GM12878 (cell line): ENCODE data around the gene ITPKB. TPM values are rescaled to one million over a fixed set of nuclear protein-coding genes. Genes with fewer than 3 reads are reported as not detected.

Experiments used
- ATAC-seq: fragments of 200-7000 bp; cut with Tn5 transposase; 3 replicates; pipeline ENCODE4 v1.9.1; 2020; ENCODE audit warnings: mild to moderate bottlenecking, moderate library complexity
- BruUV-seq: library from RNA; stranded (reverse); fragments of 400-500 nt; replicated peaks from 2 replicates; lab custom pipeline; 2021; lab: Mats Ljungman, UMichigan
- CTCF ChIA-PET: fragments of 300-600 bp; sonication (Branson Sonifier 250); formaldehyde crosslinking; extraction: SDS; loops from one replicate; lab custom pipeline; 2021; ENCODE audit warnings: inconsistent platforms; lab: Yijun Ruan, JAX
- POLR2A ChIA-PET: fragments of 350-600 bp; formaldehyde crosslinking; extraction: SDS; loops from one replicate; lab custom pipeline; 2021; ENCODE audit warnings: inconsistent platforms; lab: Charles Lee
- RAD21 ChIA-PET: fragments of 300-600 bp; sonication (Branson Sonifier 250); formaldehyde crosslinking; loops from one replicate; lab custom pipeline; 2023; ENCODE audit warnings: antibody characterized with exemption; ENCODE audit not compliant: unreplicated experiment; lab: Charles Lee
- SMC1A ChIA-PET: fragments of 300-600 bp; sonication (Branson Sonifier 250); formaldehyde crosslinking; loops from one replicate; lab custom pipeline; 2023; ENCODE audit not compliant: unreplicated experiment, uncharacterized antibody; lab: Charles Lee
- DNase-seq: peaks from one replicate; pipeline ENCODE4 v3.0.0-alpha.2; 2011; ENCODE audit warnings: low read depth, low spot score
- FAIRE-seq: peaks from 3 replicates; lab custom pipeline; 2011; peaks lifted over from hg19 to GRCh38; lab: Jason Lieb, UNC
- H2AFZ ChIP-seq: 2 replicates; pipeline ENCODE4 v1.6.0; 2011; ENCODE audit warnings: low read depth, low read length, control low read depth; ENCODE audit not compliant: control insufficient read depth
- H3K27ac ChIP-seq: 2 replicates; pipeline ENCODE4 v1.5.1; 2011; ENCODE audit warnings: control low read depth; ENCODE audit not compliant: control insufficient read depth, insufficient read depth
- H3K27me3 ChIP-seq, 2 experiments: replicated peaks in 1 of 2; 2 replicates each; pipeline versions ENCODE4 v1.6.0 to v1.6.1; 2011; ENCODE audit warnings: low read length in 1 of 2; ENCODE audit not compliant: control insufficient read depth in 2 of 2, insufficient read depth in 2 of 2
- H3K36me3 ChIP-seq, 2 experiments: 2 replicates each; pipeline ENCODE4 v1.5.1; 2011; ENCODE audit warnings: low read length in 1 of 2; ENCODE audit not compliant: control insufficient read depth in 2 of 2, insufficient read depth in 2 of 2
- H3K4me1 ChIP-seq: 2 replicates; pipeline ENCODE4 v1.6.1; 2011; ENCODE audit warnings: mild to moderate bottlenecking, low read length, moderate library complexity, mixed read lengths; ENCODE audit not compliant: control insufficient read depth, insufficient read depth
- H3K4me2 ChIP-seq: 2 replicates; pipeline ENCODE4 v1.6.0; 2011; ENCODE audit warnings: control low read depth; ENCODE audit not compliant: control insufficient read depth, insufficient read depth
- H3K4me3 ChIP-seq: fragments of 200-600 bp; sonication (generic); 2 replicates; pipeline ENCODE4 v1.5.1; 2016
- H3K79me2 ChIP-seq: 2 replicates; pipeline ENCODE4 v1.6.0; 2011; ENCODE audit warnings: low read length; ENCODE audit not compliant: control insufficient read depth, insufficient read depth
- H3K9ac ChIP-seq: 2 replicates; pipeline ENCODE4 v1.8.0; 2011; ENCODE audit warnings: low read length, control low read depth, mixed read lengths; ENCODE audit not compliant: control insufficient read depth, insufficient read depth
- H3K9me3 ChIP-seq: replicated peaks from 3 replicates; pipeline ENCODE4 v1.5.1; 2011; ENCODE audit warnings: mild to moderate bottlenecking, low read length; ENCODE audit not compliant: control insufficient read depth, insufficient read depth
- H4K20me1 ChIP-seq: 2 replicates; pipeline ENCODE4 v1.6.0; 2011; ENCODE audit not compliant: control insufficient read depth, insufficient read depth
- BRCA1 ChIP-seq: IDR thresholded peaks from 2 replicates; pipeline ENCODE4 v1.6.1; 2011; ENCODE audit warnings: low read depth, low read length, improper control_type of control experiment
- CBX3 ChIP-seq: fragments of 200-600 bp; sonication (generic); IDR thresholded peaks from 2 replicates; pipeline ENCODE4 v1.6.1; 2016; ENCODE audit warnings: low read depth, borderline replicate concordance
- FOXM1 ChIP-seq: IDR thresholded peaks from 2 replicates; pipeline ENCODE4 v1.6.1; 2012; ENCODE audit warnings: low read depth, mild to moderate bottlenecking, inconsistent platforms, low read length, moderate library complexity
- HDAC6 ChIP-seq: fragments of 200-600 bp; sonication (generic); IDR thresholded peaks from one replicate; pipeline ENCODE4 v1.8.0; 2017; ENCODE audit warnings: antibody characterized with exemption; ENCODE audit not compliant: unreplicated experiment
- IRF3 ChIP-seq: fragments of 450-650 bp; IDR thresholded peaks from 2 replicates; pipeline ENCODE4 v1.6.1; 2014; ENCODE audit warnings: mild to moderate bottlenecking
- LARP7 ChIP-seq: fragments of 450-650 bp; IDR thresholded peaks from 2 replicates; pipeline ENCODE4 v1.6.1; 2017; ENCODE audit warnings: mild to moderate bottlenecking
- NFXL1 ChIP-seq: fragments of 450-650 bp; IDR thresholded peaks from 2 replicates; pipeline ENCODE4 v1.6.1; 2017; ENCODE audit warnings: antibody characterized with exemption, mild to moderate bottlenecking, borderline replicate concordance
- RBBP5 ChIP-seq: fragments of 200-600 bp; sonication (generic); conservative IDR thresholded peaks from 2 replicates; pipeline ENCODE4 v1.6.1; 2016
- SMC3 ChIP-seq: IDR thresholded peaks from 2 replicates; pipeline ENCODE4 v1.6.1; 2011; ENCODE audit warnings: low read length, improper control_type of control experiment, borderline replicate concordance
- SREBF1 ChIP-seq: IDR thresholded peaks from 2 replicates; pipeline ENCODE4 v1.6.1; 2012; ENCODE audit warnings: mild to moderate bottlenecking, low read length
- WGBS: methylation state at CpG from one replicate; pipeline ENCODE4 v1.1.6; 2016; ENCODE audit warnings: low lambda C conversion rate; ENCODE audit not compliant: insufficient replicate concordance, insufficient coverage; ENCODE audit errors: missing lambda C conversion rate; 5-methylcytosine and 5-hydroxymethylcytosine counted together
- in situ Hi-C: fragments of 300-500 bp; cut with MboI; formaldehyde crosslinking; loops from 9 replicates; pipeline ENCODE4 v1.14.3; 2018; ENCODE audit warnings: mixed read lengths
- intact Hi-C: fragments of 100-400 bp; cut with micrococcal nuclease; formaldehyde crosslinking; loops from one replicate; pipeline ENCODE4 v1.14.2; 2022; ENCODE audit not compliant: unreplicated experiment
- polyA plus RNA-seq, 11 experiments: library from polyadenylated mRNA; depleted of rRNA in 4 of 11; unstranded in 6 of 11; stranded (reverse) in 5 of 11; fragments of >200 nt; fragmentation: Nextera tagmentation in 4 of 11; fragmentation: Illumina TruSeq in 1 of 11; extraction: Ambion mirVana in 4 of 11; extraction: Trizol in 1 of 11; gene quantifications; 1 replicate in 1 of 11; 2 replicates in 10 of 11; pipeline versions ENCODE4 v1.2.1 to v1.2.3, GENCODE V29; 2011 to 2016; ENCODE audit warnings: inconsistent platforms in 2 of 11, missing spikeins in 2 of 11, low read depth in 1 of 11
- total RNA-seq, 4 experiments: library from RNA; depleted of rRNA in 3 of 4; stranded (reverse); fragments of >200 nt in 3 of 4; fragmentation: Illumina TruSeq in 1 of 4; extraction: Trizol in 1 of 4; gene quantifications; 2 replicates each; pipeline versions ENCODE4 v1.2.1 to v1.2.3, GENCODE V29; 2013 to 2021

ITPKB gene
- total and polyA plus RNA-seq, 10 of the 15 experiments (the other 5 are each of a cell fraction or from before 2014, with no cell fraction given), result 1.3 to 38.7 (median 12.9) TPM

GRCh38 chr1:226637147-226637935 is 101.7 kb downstream of the ITPKB start:
- Histone ChIP-seq H3K9me3 (no peaks in the 10 kb centered on the region), H3K9ac (no peak overlapping the region), H3K4me1 (peaks cover 18% of the 10 kb centered on the region), H3K36me3 (peaks cover 6 to 34% of the 10 kb centered on the region in 2 experiments), H2AFZ (no peak overlapping the region), H3K27me3 (no peaks in the 10 kb centered on the region), H3K4me3 (no peak overlapping the region), H4K20me1 (no peaks in the 10 kb centered on the region), H3K27ac (no peak overlapping the region), H3K79me2 (no peaks in the 10 kb centered on the region), H3K4me2 (no peak overlapping the region)
- ChIA-PET SMC1A (no interaction called here), POLR2A (no interaction called here), CTCF (interaction anchor here (1.2 kb wide), 1 partner anchor 189 kb away, joined by 4 read pairs; no protein-coding TSS in a partner anchor), RAD21 (no interaction called here)
- no peak for FAIRE-seq
- no TSS peak for BruUV-seq
- no peak for DNase-seq
- WGBS, result 86% methylated on average over 29 of the region's 29 CpGs
- intact Hi-C loops (no loop called here), in situ Hi-C loops (no loop called here)
- TF ChIP-seq IRF3 (no peak), HDAC6 (no peak), RBBP5 (no peak), NFXL1 (no peak), LARP7 (no peak), SREBF1 (no peak), SMC3 (no peak), BRCA1 (no peak), FOXM1 (no peak), CBX3 (no peak)
- ATAC-seq, result no peak
